Measurements from ENCODE around the gene UTS2R. TPM values are rescaled to one million over a fixed set of nuclear protein-coding genes. Genes with fewer than 3 reads are reported as not detected.

Gene UTS2R
- total RNA-seq, 4 donors from 2014 or later: not detected

DNA sequence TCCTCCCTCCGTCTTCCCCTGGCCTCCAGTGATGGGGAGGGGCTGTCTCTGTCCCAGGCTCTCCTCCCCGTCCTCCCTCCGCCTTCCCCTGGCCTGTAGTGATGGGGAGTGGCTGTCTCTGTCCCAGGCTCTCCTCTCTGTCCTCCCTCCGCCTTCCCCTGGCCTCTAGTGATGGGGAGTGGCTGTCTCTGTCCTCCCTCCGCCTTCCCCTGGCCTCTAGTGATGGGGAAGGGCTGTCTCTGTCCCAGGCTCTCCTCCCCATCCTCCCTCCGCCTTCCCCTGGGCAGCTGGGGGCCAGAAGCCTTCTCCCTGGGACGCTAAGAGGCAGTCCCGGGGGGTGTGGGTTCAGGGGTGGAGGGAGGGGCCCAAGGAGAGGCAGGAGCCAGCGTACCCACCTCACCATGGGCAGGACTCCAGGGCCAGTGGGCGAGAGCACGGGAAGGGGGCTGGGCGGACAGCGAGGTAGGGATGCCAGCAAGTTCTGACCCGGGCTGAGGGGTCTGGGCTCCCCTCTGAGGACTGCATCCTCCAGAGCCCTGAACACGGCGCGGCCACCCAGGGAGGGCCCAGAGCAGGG is 14.8 kb downstream of the UTS2R start:
- Histone ChIP-seq H3K4me1 (peaks cover 14 to 33% (median 28%) of the 10 kb centered on the region in 4 donors), H3K36me3 (peaks cover 0 to 1% (median under 1%) of the 10 kb centered on the region in 4 donors), H3K9me3 (no peaks in the 10 kb centered on the region), H3K4me3 (no peak overlapping the region), H3K27ac (replicated peaks in 1 of 4) (no peak overlapping the region), H3K27me3 (peaks cover 0 to 68% (median 26%) of the 10 kb centered on the region in 4 donors)
- 41% methylated on average over 16 of the region's 17 CpGs for whole genome bisulfite sequencing
- intact Hi-C loops (cut with DNase I): no loop called here
- no peak for DNase-seq (ENCODE audit: extremely low spot score)
- no peak for TF ChIP-seq POLR2A (IDR thresholded peaks at IDR 0.05; ENCODE audit: low read depth)
- no peak for TF ChIP-seq CTCF (IDR thresholded peaks at IDR 0.05)
- no peak for TF ChIP-seq EP300 (IDR thresholded peaks at IDR 0.05)
- no peak for TF ChIP-seq POLR2AphosphoS5 (IDR thresholded peaks at IDR 0.05)

GRCh38 chr17:82386881-82387704 is 15.5 kb downstream of the UTS2R start:
- Histone ChIP-seq H3K4me1 (peaks cover 14 to 32% (median 27%) of the 10 kb centered on the region in 4 donors), H3K4me3 (no peak overlapping the region), H3K27me3 (peaks cover 0 to 61% (median 26%) of the 10 kb centered on the region in 4 donors), H3K27ac (replicated peaks in 1 of 4) (no peak overlapping the region), H3K9me3 (no peaks in the 10 kb centered on the region), H3K36me3 (peaks cover 0 to 9% (median 8%) of the 10 kb centered on the region in 4 donors)
- intact Hi-C loops (cut with DNase I): no loop called here
- 46% methylated on average over 26 of the region's 38 CpGs for WGBS
- TF ChIP-seq POLR2A (IDR thresholded peaks at IDR 0.05; ENCODE audit: low read depth): no peak
- no peak for TF ChIP-seq CTCF (IDR thresholded peaks at IDR 0.05)
- no peak for TF ChIP-seq POLR2AphosphoS5 (IDR thresholded peaks at IDR 0.05)
- no peak for TF ChIP-seq EP300 (IDR thresholded peaks at IDR 0.05)
- DNase-seq (ENCODE audit: extremely low spot score): no peak

DNA sequence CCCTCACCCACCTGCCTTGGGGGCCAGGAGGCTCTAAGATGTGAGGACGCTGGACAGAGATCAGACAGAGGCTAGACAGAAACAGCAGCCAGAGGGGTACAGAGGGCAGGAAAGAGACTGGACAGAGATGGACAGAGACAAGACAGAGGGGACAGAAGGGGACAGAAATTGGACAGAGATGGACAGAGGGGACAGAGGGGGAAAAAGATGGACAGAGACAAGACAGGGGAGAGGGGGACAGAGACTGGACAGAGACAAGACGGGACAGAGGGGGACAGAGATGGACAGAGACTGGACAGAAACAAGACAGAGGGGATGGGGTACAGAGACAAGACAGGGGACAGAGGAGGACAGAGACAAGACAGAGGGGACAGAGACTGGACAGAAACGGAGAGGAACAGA is 16.1 kb downstream of the UTS2R start:
- Histone ChIP-seq H3K36me3 (peaks cover 0 to 15% (median 13%) of the 10 kb centered on the region in 4 donors), H3K4me1 (peaks cover 14 to 32% (median 27%) of the 10 kb centered on the region in 4 donors), H3K4me3 (no peak overlapping the region), H3K27me3 (peaks cover 0 to 54% (median 24%) of the 10 kb centered on the region in 4 donors), H3K9me3 (no peaks in the 10 kb centered on the region), H3K27ac (replicated peaks in 1 of 4) (no peak overlapping the region)
- intact Hi-C loops (cut with DNase I): no loop called here
- DNase-seq (ENCODE audit: extremely low spot score): no peak
- WGBS: 72% methylated on average over 3 of the region's 3 CpGs
- TF ChIP-seq EP300 (IDR thresholded peaks at IDR 0.05): no peak
- no peak for TF ChIP-seq POLR2AphosphoS5 (IDR thresholded peaks at IDR 0.05)
- no peak for TF ChIP-seq POLR2A (IDR thresholded peaks at IDR 0.05; ENCODE audit: low read depth)
- TF ChIP-seq CTCF (IDR thresholded peaks at IDR 0.05): no peak

DNA sequence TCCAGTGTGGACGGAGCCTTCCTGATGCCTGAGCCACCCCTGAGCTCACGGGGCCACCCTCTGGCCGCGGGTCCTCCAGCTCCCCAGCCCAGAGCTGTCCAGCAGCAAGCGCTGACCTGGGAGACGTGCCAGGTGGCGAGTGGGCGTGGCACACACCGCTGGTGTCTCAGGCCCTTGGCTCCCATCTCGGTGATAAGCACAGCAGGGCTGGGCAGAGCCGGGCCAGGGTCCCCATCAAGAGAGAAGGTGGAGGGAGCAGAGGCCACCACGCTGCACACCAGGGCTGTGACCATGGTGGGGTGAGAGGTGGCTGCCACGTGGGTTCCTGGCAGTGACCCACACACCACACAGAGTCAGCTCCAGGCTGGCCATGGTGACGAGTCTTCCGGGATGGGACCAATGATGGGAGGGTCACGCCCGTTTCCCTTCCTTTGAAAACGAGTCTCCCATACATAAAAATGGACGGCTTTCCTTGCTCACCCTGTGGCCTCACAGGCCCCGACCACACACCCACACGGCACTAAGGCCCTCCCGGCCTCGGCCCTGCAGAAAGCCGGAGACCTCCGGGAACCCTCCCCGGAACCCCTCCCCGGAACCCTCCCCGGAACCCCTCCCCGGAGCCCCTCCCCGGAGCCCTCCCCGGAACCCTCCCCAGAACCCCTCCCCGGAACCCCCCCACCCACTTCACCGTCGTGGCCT is 16.8 kb downstream of the UTS2R start:
- TF ChIP-seq POLR2A (IDR thresholded peaks at IDR 0.05; ENCODE audit: low read depth) (no peak), CTCF (IDR thresholded peaks at IDR 0.05) (no peak), EP300 (IDR thresholded peaks at IDR 0.05) (no peak), POLR2AphosphoS5 (IDR thresholded peaks at IDR 0.05) (no peak)

More for the DNA sequence above, 16.8 kb downstream of the UTS2R start:
- Histone ChIP-seq H3K27ac (replicated peaks in 1 of 4) (no peak overlapping the region), H3K27me3 (peaks cover 0 to 48% (median 23%) of the 10 kb centered on the region in 4 donors), H3K9me3 (no peaks in the 10 kb centered on the region), H3K4me1 (peaks cover 14 to 32% (median 27%) of the 10 kb centered on the region in 4 donors), H3K36me3 (peaks cover 0 to 22% (median 20%) of the 10 kb centered on the region in 4 donors), H3K4me3 (no peak overlapping the region)
- WGBS: 79% methylated on average over 23 of the region's 34 CpGs
- intact Hi-C loops (cut with DNase I): no loop called here
- no peak for DNase-seq (ENCODE audit: extremely low spot score)

Data from esophagus muscularis mucosa (tissue), 4 donors.